Activated T-helper 1 cell treated with Interleukin-2 at 50 U/mL for 16 hours (primary cell): ENCODE measurements around the gene EIPR1.

Source experiments
- DNase-seq: peaks from one replicate; pipeline ENCODE4 v3.0.0-alpha.2; 2020; ENCODE audit warnings: low read depth

EIPR1 gene

DNA sequence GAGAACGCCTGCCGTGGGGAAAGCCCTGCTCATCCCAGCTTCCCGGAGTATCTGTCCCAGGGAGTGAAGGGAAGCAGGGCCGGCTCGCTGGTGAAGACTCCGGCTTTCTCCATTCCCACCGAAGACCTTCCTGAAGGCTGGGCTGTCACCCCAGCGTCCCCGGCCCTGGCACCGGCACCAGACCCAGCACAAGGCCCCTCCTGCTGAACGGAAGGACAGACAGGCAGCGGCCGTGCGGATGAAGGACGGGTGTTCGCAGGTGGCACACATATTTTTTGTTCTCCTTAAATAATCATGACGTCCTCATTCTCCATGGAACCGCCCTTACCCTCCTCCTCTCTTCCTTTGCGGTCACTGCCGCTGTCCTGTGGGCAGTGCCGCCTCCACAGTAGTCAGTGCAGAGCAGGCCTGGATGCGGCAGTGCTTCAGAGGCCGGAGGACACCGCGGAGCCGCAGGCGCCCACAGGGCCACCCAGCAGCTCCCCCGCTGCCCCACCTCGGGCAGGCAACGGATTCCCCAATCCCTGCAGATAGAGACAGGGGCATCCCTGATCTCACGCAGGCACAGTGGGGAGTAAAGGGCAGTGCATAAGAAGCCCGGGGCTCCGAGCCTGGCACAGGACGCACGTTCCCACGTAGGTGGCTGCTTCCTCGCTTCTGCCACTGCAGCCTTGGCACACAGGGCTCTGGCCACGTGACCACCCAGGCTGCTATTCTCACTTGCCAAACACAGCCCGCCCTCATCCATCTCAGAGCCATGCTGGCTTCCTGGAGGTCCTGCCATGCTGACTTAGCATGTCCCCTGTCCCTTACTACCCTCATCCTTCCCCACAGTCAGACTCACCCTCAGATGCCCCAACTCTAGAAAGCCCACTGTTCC is 229.7 kb downstream of the EIPR1 start:
- no peak for DNase-seq

DNA sequence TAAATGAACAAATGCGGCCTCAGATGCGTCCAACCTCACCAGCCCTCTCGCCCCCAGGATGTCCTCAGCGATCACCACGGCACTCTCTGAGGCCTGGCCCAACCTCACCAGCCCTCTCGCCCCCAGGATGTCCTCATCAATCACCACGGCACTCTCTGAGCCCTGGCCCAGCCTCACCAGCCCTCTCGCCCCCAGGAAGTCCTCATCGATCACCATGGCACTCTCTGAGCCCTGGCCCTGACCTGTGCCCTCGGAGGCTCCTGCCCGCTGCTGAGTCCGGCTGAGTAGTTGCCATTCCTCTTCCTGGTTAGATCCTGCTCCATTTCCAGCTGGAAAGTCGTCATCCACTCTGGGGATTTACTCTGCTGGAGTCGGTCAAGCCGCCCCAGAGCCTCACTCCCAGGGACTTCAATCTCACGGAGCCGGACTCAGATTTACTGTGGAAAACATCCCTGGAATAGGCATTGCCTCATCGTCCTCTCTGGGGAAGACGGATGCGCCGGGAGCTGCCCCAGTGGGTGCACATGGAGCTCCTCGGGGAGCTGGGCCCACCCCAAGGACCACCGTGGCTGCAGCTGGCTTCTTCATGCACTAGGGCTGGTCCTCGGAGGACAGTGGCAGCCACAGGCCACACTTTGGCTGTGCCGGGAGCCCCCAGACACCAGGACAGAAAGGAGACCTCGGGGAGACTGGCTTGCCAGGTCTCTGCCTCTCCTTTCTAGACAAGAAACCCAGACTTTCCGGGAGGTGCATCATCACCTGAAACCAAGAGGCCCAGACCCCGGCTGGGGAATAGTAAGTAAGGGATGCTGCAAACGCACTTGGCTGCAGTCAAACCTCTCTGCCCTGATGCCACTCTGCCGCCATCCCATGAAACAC is 230.6 kb downstream of the EIPR1 start:
- no peak for DNase-seq

DNA sequence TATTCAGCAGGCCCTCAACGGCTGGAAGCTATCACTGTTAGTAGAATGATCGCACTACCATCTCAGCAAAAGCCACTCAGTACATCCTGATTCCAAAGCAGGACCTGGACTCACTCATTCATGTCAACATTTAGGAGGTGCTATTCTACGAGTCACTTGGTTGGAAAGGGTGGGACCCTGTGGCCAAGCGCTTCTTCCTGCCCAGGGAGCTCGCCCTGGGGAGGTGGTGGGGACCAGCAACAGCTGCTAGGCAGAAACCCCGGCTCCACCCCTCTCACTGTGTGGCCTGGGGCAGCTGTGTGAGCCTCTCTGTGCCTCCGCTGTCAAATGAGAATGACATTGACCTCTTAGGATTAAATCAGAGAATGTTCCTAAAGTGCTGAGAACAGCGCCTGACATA is 231.4 kb downstream of the EIPR1 start:
- no peak for DNase-seq

DNA sequence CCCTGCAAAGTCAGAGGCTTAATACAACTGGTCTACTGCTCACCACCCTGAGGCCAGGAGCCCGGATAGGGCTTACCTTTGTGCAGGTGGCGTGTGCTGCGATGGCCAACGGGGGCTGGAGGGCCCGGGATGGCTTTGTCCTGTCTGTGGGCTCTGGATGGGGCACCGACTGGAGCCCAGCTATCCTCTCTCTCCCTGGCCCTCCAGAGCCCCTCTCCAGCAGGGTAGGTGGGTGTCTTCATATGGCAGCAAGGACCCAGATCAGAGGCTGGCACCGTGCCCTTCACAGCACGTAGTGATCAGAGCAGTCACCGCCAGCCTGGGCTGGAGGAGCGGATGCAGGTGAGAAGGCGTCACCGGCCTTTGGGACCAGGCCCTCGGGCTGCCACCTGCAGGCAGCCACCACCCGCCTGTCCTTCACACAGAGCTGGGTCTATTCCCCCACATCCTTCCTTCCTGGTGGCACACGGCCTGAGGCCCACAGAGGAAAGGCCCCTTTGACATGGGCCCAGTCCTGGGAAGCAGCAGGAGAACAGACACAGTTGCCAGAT is 232.1 kb downstream of the EIPR1 start:
- no peak for DNase-seq

DNA sequence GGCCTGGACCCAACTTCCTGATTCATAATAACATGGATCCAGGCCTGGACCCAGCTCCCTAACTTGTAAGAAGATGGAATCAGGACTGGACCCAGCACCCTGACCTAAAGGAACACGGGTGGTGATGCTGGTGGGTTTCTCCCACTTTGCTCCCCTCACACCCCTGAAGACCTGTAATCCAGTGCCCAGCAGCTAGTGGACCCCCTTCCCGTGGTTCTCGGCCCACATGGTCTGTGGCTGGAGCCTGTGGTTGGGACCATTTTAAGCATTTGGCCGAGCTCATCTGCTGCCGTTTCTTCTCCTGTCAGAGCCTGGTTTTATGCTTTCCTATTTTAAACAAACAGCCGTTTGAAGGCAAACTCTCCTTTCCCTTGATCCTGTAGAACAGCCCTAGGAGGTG is 232.8 kb downstream of the EIPR1 start:
- DNase-seq: no peak

DNA sequence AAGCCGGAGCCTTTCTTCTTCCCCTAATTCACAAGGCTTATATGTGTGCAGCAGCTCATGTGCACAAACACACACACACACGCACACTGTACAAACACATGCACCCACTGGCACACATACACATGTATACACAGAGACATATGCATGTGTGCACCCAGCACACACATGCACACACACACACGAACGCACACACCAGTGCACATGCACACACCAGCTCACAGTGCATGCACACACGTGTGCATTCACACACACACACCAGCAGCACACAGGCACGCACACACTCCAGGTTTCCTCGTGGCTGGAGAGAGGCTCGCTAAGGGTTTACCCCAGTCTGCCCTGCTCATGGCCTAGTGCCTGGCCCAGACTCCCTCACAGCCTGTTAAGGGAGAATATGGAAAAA is 234.0 kb downstream of the EIPR1 start:
- no peak for DNase-seq

DNA sequence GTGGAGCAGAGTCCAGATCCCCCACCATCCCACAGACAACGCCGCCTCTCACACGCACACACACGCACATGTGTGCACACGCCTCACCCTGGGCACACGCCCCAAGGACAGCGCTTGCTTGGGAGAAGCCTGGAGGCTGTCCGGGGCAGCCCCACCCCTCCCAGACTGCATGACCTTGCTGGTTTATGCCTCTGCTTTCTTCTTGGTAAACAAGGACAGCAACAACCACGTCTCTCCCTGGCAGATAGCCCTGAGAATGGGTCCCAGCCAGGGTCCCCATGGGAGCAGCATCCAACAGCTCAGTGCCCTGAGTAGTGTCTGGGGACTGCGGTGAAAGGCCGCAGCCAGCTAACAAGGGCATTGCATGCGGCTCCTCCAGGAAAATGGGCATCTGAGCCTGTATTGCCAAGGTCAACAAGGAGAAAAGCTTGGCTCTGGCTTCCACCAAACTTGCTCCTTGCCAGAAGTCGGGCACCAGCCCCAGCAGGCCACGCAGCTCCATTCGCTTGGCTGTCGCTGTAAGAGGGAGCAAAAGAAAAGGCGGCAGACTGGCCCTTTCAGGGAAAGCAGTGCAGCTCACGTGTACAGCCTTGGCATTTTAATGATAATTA is 234.6 kb downstream of the EIPR1 start:
- DNase-seq: no peak

DNA sequence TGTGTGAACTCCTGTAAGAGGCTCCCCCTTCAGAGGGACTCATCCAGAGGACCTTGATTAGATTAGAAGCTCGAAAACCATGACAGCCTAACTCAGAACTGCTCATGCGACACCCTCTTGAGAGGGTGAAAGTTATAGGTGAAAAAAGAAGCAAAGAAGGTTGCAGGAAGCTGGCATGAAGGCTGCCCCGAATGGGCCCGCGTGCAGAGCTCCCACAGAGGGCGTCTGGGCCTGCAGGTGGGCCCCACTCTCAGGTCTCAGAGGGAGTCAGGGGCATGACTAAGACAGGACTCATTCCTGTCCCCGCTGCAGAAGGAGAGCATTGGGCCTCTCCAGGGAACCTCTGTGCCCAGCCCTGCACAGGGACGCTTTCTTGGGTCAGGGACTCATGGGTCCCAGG is 235.4 kb downstream of the EIPR1 start:
- no peak for DNase-seq

DNA sequence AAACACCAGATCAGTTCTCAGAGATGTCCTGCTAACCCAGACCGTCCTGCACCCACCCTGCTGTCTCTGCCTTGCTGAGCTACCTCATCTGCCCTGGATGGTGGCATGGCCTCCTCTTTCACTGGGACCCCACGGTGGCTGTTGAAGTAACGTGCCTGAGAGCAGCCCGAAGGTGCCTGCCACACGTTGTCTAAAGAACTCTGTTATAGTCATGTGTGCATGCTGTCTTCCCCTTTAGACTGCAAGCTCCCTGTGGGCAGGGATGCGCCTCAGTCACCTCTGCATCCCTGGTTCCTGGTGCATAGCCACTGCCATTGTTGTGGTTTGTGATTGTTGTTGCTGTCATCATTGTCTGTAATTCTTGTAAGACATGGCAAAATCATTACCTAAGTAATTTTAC is 235.9 kb downstream of the EIPR1 start:
- no peak for DNase-seq

DNA sequence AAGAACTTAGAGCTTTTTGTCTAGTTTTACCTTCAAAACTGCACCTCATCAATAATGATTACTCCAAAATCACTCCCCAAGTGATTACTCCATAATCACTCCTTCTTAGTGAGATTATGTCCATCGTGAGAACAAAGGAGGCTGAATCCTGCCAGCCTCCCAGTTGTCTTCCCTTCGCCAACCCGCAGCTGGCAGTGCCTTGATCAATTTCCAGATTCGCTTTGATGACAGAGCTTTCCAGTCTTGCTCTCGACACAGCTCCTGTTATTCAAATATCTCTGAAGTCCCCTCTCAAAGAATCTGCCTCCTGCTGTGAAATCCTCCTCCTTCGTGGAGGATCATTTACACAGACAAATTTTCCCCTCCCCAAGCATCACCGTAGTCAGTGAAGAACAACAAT is 237.7 kb downstream of the EIPR1 start:
- DNase-seq: no peak
